Measurements from ENCODE around the gene CHRNB1. TPM values are rescaled to one million over a fixed set of nuclear protein-coding genes. Genes with fewer than 3 reads are reported as not detected.

CHRNB1 gene
- total RNA-seq, 1 donor from 2014 or later: 7.5 TPM

- TF ChIP-seq EZH2phosphoT487 (IDR thresholded peaks at IDR 0.05) (no peak), CTCF (IDR thresholded peaks at IDR 0.05) (no peak), EZH2 (IDR thresholded peaks at IDR 0.05) (no peak)
- no peak overlapping the region for H2AFZ ChIP-seq (replicated peaks)
- H3K4me3 ChIP-seq: peak overlapping the region; percentile 60
- H3K27me3 ChIP-seq: no peaks in the 10 kb centered on the region
- no peaks in the 10 kb centered on the region for H3K9me3 Mint-ChIP-seq
- H3K4me1 ChIP-seq: peaks cover 23% of the 10 kb centered on the region
- DNase-seq (ENCODE audit: low spot score): peak; percentile 24
- H3K36me3 Mint-ChIP-seq: peaks cover 27% of the 10 kb centered on the region
- H3K4me1 Mint-ChIP-seq: peaks cover 65% of the 10 kb centered on the region
- H3K4me2 ChIP-seq: peak overlapping the region; percentile 99
- peaks cover 21% of the 10 kb centered on the region for H3F3A ChIP-seq (ENCODE audit: low read depth)
- no peaks in the 10 kb centered on the region for H3K9me3 ChIP-seq (ENCODE audit: low read depth)
- H3K27ac Mint-ChIP-seq: no peak overlapping the region
- H3K27me3 Mint-ChIP-seq (ENCODE audit: insufficient read depth, low read depth): peaks cover 6% of the 10 kb centered on the region
- peaks cover 66% of the 10 kb centered on the region for H3K79me2 ChIP-seq (ENCODE audit: low read depth)
- H3K4me3 Mint-ChIP-seq: peak overlapping the region; percentile 96
- no peak overlapping the region for H3K9ac ChIP-seq
- H3K27ac ChIP-seq: no peak overlapping the region
- peaks cover 65% of the 10 kb centered on the region for H4K20me1 ChIP-seq (ENCODE audit: low read depth)
- no peaks in the 10 kb centered on the region for H3K36me3 ChIP-seq
Measured at GRCh38 chr17:7486181-7486580, 41.3 kb downstream of the CHRNB1 start.

- no peak overlapping the region for H3K4me3 Mint-ChIP-seq
- no peaks in the 10 kb centered on the region for H3K9me3 Mint-ChIP-seq
- Histone ChIP-seq H2AFZ (replicated peaks) (no peak overlapping the region), H3K27ac (no peak overlapping the region), H3K27me3 (no peaks in the 10 kb centered on the region), H3K4me1 (peaks cover 26% of the 10 kb centered on the region), H4K20me1 (ENCODE audit: low read depth) (peaks cover 100% of the 10 kb centered on the region), H3K4me2 (no peak overlapping the region), H3K79me2 (ENCODE audit: low read depth) (peaks cover 100% of the 10 kb centered on the region), H3F3A (ENCODE audit: low read depth) (peaks cover 22% of the 10 kb centered on the region), H3K36me3 (no peaks in the 10 kb centered on the region), H3K9ac (no peak overlapping the region), H3K4me3 (no peak overlapping the region), H3K9me3 (ENCODE audit: low read depth) (no peaks in the 10 kb centered on the region)
- H3K4me1 Mint-ChIP-seq: peaks cover 44% of the 10 kb centered on the region
- no peak overlapping the region for H3K27ac Mint-ChIP-seq
- H3K36me3 Mint-ChIP-seq: peaks cover 36% of the 10 kb centered on the region
- peaks cover 6% of the 10 kb centered on the region for H3K27me3 Mint-ChIP-seq (ENCODE audit: insufficient read depth, low read depth)
- TF ChIP-seq EZH2 (IDR thresholded peaks at IDR 0.05) (no peak), EZH2phosphoT487 (IDR thresholded peaks at IDR 0.05) (no peak), CTCF (IDR thresholded peaks at IDR 0.05) (no peak)
- DNase-seq (ENCODE audit: low spot score): no peak
Measured at GRCh38 chr17:7490144-7490543, 45.3 kb downstream of the CHRNB1 start.

- no peak overlapping the region for H3K27ac Mint-ChIP-seq
- Histone ChIP-seq H3K9me3 (ENCODE audit: low read depth) (no peaks in the 10 kb centered on the region), H3K27me3 (no peaks in the 10 kb centered on the region), H3K36me3 (no peaks in the 10 kb centered on the region), H3K79me2 (ENCODE audit: low read depth) (peaks cover 94% of the 10 kb centered on the region), H3K4me2 (no peak overlapping the region), H4K20me1 (ENCODE audit: low read depth) (peaks cover 98% of the 10 kb centered on the region), H3K4me1 (peaks cover 21% of the 10 kb centered on the region), H3K9ac (no peak overlapping the region), H3K27ac (no peak overlapping the region), H3K4me3 (no peak overlapping the region), H3F3A (ENCODE audit: low read depth) (peaks cover 20% of the 10 kb centered on the region), H2AFZ (replicated peaks) (no peak overlapping the region)
- H3K4me1 Mint-ChIP-seq: peaks cover 33% of the 10 kb centered on the region
- TF ChIP-seq EZH2 (IDR thresholded peaks at IDR 0.05): no peak
- TF ChIP-seq CTCF (IDR thresholded peaks at IDR 0.05): no peak
- TF ChIP-seq EZH2phosphoT487 (IDR thresholded peaks at IDR 0.05): no peak
- H3K9me3 Mint-ChIP-seq: no peaks in the 10 kb centered on the region
- DNase-seq (ENCODE audit: low spot score): no peak
- H3K4me3 Mint-ChIP-seq: no peak overlapping the region
- H3K36me3 Mint-ChIP-seq: peaks cover 40% of the 10 kb centered on the region
- peaks cover 7% of the 10 kb centered on the region for H3K27me3 Mint-ChIP-seq (ENCODE audit: insufficient read depth, low read depth)
Measured at GRCh38 chr17:7491583-7491982, 46.7 kb downstream of the CHRNB1 start.
